Spleen (tissue), 11 donors: Measurements from ENCODE around the gene KIAA1217. TPM values are rescaled to one million over a fixed set of nuclear protein-coding genes. Genes with fewer than 3 reads are reported as not detected.
A peak's percentile ranks its signal among the peaks of the same experiment; 100 is the strongest.

Experiments used
- DNase-seq: peaks from one replicate; pipeline ENCODE4 v3.0.0-alpha.2; 2020
- H3K27ac ChIP-seq, 8 donors: fragments of 200-600 bp; sonication (generic) in 7 of 8; 1 replicate in 4 of 8; 2 replicates in 4 of 8; pipeline versions ENCODE4 v1.5.0 to v1.8.0; 2016 to 2021; ENCODE audit warnings: inconsistent platforms in 4 of 8, mild to moderate bottlenecking in 4 of 8, moderate library complexity in 1 of 8
- H3K27me3 ChIP-seq, 7 donors: fragments of 200-600 bp; sonication (generic) in 6 of 7; replicated peaks in 1 of 7; 1 replicate in 4 of 7; 2 replicates in 3 of 7; pipeline versions ENCODE4 v1.5.0 to v1.8.0; 2016 to 2021; ENCODE audit warnings: inconsistent platforms in 3 of 7, mild to moderate bottlenecking in 1 of 7
- H3K36me3 ChIP-seq, 6 donors: fragments of 200-600 bp; sonication (generic) in 5 of 6; 1 replicate in 4 of 6; 2 replicates in 2 of 6; pipeline versions ENCODE4 v1.5.0 to v1.8.0; 2016 to 2021; ENCODE audit warnings: inconsistent platforms in 2 of 6
- H3K4me1 ChIP-seq, 6 donors: fragments of 200-600 bp; sonication (generic) in 5 of 6; 1 replicate in 3 of 6; 2 replicates in 3 of 6; pipeline versions ENCODE4 v1.5.0 to v1.8.0; 2016 to 2021; ENCODE audit warnings: inconsistent platforms in 3 of 6
- H3K4me3 ChIP-seq, 8 donors: fragments of 200-600 bp; sonication (generic) in 7 of 8; 1 replicate in 4 of 8; 2 replicates in 4 of 8; pipeline versions ENCODE4 v1.5.0 to v1.8.0; 2016 to 2021; ENCODE audit warnings: inconsistent platforms in 4 of 8, mild to moderate bottlenecking in 4 of 8, moderate library complexity in 2 of 8
- H3K9me3 ChIP-seq, 8 donors: fragments of 200-600 bp; sonication (generic) in 7 of 8; 1 replicate in 4 of 8; 2 replicates in 4 of 8; pipeline versions ENCODE4 v1.5.0 to v1.8.0; 2016 to 2021; ENCODE audit warnings: inconsistent platforms in 4 of 8
- CTCF ChIP-seq, 11 experiments: fragments of 200-600 bp in 7 of 11; fragments of 450-650 bp in 4 of 11; sonication (generic) in 4 of 11; IDR thresholded peaks in 8 of 11; conservative IDR thresholded peaks in 3 of 11; 1 replicate in 7 of 11; 2 replicates in 4 of 11; pipeline versions ENCODE4 v1.4.0 to v1.8.0; 2016 to 2021; ENCODE audit warnings: antibody characterized with exemption in 11 of 11, inconsistent platforms in 4 of 11, mild to moderate bottlenecking in 1 of 11
- POLR2A ChIP-seq, 3 donors: fragments of 450-650 bp; IDR thresholded peaks; one replicate each; pipeline ENCODE4 v1.5.1; 2017; ENCODE audit warnings: antibody characterized with exemption in 3 of 3, mild to moderate bottlenecking in 1 of 3
- POLR2AphosphoS5 ChIP-seq, 3 donors: sonication (generic); formaldehyde crosslinking; IDR thresholded peaks; one replicate each; pipeline ENCODE4 v1.5.1; 2017; ENCODE audit warnings: antibody characterized with exemption in 3 of 3
- WGBS, 5 donors: extraction: QIAGEN DNeasy Blood & Tissue Kit in 3 of 5; methylation state at CpG; one replicate each; pipeline versions ENCODE4 v1.1.5 to v1.1.7; 2013 to 2018; 5-methylcytosine and 5-hydroxymethylcytosine counted together
- intact Hi-C: fragments of 100-400 bp; cut with DNase I; formaldehyde crosslinking; loops from one replicate; pipeline ENCODE4 v1.15.0; 2023; ENCODE audit warnings: low total_unique reads
- polyA plus RNA-seq, 3 donors: library from polyadenylated mRNA; stranded (reverse); fragments of 200-250 nt; gene quantifications; one replicate each; pipeline ENCODE4 v1.2.1, GENCODE V29; 2013
- total RNA-seq, 7 donors: library from RNA; depleted of rRNA in 3 of 7; stranded (reverse); fragments of >200 nt in 3 of 7; fragmentation: NEBNext Ultra II Directional in 4 of 7; extraction: Animal tissue kit (Norgen Biotek cat#: 25700) in 4 of 7; gene quantifications; one replicate each; pipeline versions ENCODE4 v1.1.0 to v1.2.1, GENCODE V29; 2016 to 2021
- donor health status: healthy with polysubstance abuse.
- donor health status: DM: no; HTN: no; CAD: no; lungs with moderate emphysema.
- donor health status: DM: no; HTN: no; CAD: no.
- donor health status: Bipolar disorder and iron deficiency.
- donor health status: healthy.
- donor health status: DM: no; HTN: no; CAD: no.
- donor health status: DM: yes; HTN: yes; CAD: no.

KIAA1217 gene
- total and polyA plus RNA-seq, 10 donors = 2.2 to 40.7 (median 21.4) TPM

GRCh38 chr10:24449321-24449740 is 240.4 kb downstream of the KIAA1217 start:
- Histone ChIP-seq H3K27ac (peak overlapping the region in 6 of 8 donors; percentile 5 to 72 (median 39)), H3K4me3 (peak overlapping the region in 4 of 8 donors; percentile 7 to 39 (median 32)), H3K36me3 (no peaks in the 10 kb centered on the region), H3K9me3 (no peaks in the 10 kb centered on the region), H3K4me1 (peaks cover 0 to 17% (median 3%) of the 10 kb centered on the region in 6 donors), H3K27me3 (no peaks in the 10 kb centered on the region)
- intact Hi-C loops = no loop called here
- 28 to 54% (median 43%) methylated on average over 5 of the region's 5 CpGs for WGBS, 5 donors
- peak in 1 of 3 donors; percentile 6 for TF ChIP-seq POLR2A (IDR thresholded peaks at IDR 0.05)
- no peak for TF ChIP-seq POLR2AphosphoS5 (IDR thresholded peaks at IDR 0.05)
- no peak for DNase-seq

GRCh38 chr10:24449769-24450310 is 240.9 kb downstream of the KIAA1217 start:
- H3K9me3 ChIP-seq = no peaks in the 10 kb centered on the region
- TF ChIP-seq POLR2AphosphoS5 (IDR thresholded peaks at IDR 0.05) = no peak
- TF ChIP-seq POLR2A (IDR thresholded peaks at IDR 0.05) = no peak
- no peak for TF ChIP-seq CTCF (IDR thresholded peaks at IDR 0.05 in 8 of 11, conservative IDR thresholded peaks at IDR 0.05 in 3 of 11)
- H3K36me3 ChIP-seq = no peaks in the 10 kb centered on the region
- intact Hi-C loops = no loop called here
- WGBS, 5 donors = 41 to 67% (median 61%) methylated on average over 3 of the region's 3 CpGs
- peak overlapping the region in 4 of 8 donors; percentile 7 to 39 (median 32) for H3K4me3 ChIP-seq
- no peaks in the 10 kb centered on the region for H3K27me3 ChIP-seq
- no peak for DNase-seq
- peaks cover 0 to 17% (median 3%) of the 10 kb centered on the region in 6 donors for H3K4me1 ChIP-seq
- peak overlapping the region in 6 of 8 donors; percentile 21 to 72 (median 40) for H3K27ac ChIP-seq

- H3K4me3 ChIP-seq = peak overlapping the region in 1 of 8 donors; percentile 37
- intact Hi-C loops = no loop called here
- peaks cover 0 to 17% (median 3%) of the 10 kb centered on the region in 6 donors for H3K4me1 ChIP-seq
- 54 to 69% (median 65%) methylated on average over 3 to 4 of the region's 4 CpGs for WGBS, 5 donors
- H3K27me3 ChIP-seq = no peaks in the 10 kb centered on the region
- H3K9me3 ChIP-seq = no peaks in the 10 kb centered on the region
- no peaks in the 10 kb centered on the region for H3K36me3 ChIP-seq
- TF ChIP-seq POLR2AphosphoS5 (IDR thresholded peaks at IDR 0.05) = peak in 1 of 3 donors; percentile 10
- no peak for TF ChIP-seq CTCF (IDR thresholded peaks at IDR 0.05 in 8 of 11, conservative IDR thresholded peaks at IDR 0.05 in 3 of 11)
- no peak for TF ChIP-seq POLR2A (IDR thresholded peaks at IDR 0.05)
- no peak for DNase-seq
- peak overlapping the region in 5 of 8 donors; percentile 20 to 72 (median 31) for H3K27ac ChIP-seq
Observed at GRCh38 chr10:24451325-24451820, 242.4 kb downstream of the KIAA1217 start.

GRCh38 chr10:24452030-24452429 is 243.1 kb downstream of the KIAA1217 start:
- DNase-seq = no peak
- no peaks in the 10 kb centered on the region for H3K27me3 ChIP-seq
- TF ChIP-seq CTCF (IDR thresholded peaks at IDR 0.05 in 8 of 11, conservative IDR thresholded peaks at IDR 0.05 in 3 of 11) (no peak), POLR2A (IDR thresholded peaks at IDR 0.05) (no peak), POLR2AphosphoS5 (IDR thresholded peaks at IDR 0.05) (no peak)

More at GRCh38 chr10:24452030-24452429, 243.1 kb downstream of the KIAA1217 start:
- WGBS, 5 donors = 79 to 88% (median 80%) methylated on average over 8 of the region's 8 CpGs
- Histone ChIP-seq H3K27ac (no peak overlapping the region), H3K4me1 (peaks cover 0 to 17% (median 3%) of the 10 kb centered on the region in 6 donors), H3K9me3 (no peaks in the 10 kb centered on the region), H3K36me3 (no peaks in the 10 kb centered on the region), H3K4me3 (no peak overlapping the region)
- intact Hi-C loops = no loop called here
